ENCODE data around the gene TENT4A.

The TENT4A gene

DNA sequence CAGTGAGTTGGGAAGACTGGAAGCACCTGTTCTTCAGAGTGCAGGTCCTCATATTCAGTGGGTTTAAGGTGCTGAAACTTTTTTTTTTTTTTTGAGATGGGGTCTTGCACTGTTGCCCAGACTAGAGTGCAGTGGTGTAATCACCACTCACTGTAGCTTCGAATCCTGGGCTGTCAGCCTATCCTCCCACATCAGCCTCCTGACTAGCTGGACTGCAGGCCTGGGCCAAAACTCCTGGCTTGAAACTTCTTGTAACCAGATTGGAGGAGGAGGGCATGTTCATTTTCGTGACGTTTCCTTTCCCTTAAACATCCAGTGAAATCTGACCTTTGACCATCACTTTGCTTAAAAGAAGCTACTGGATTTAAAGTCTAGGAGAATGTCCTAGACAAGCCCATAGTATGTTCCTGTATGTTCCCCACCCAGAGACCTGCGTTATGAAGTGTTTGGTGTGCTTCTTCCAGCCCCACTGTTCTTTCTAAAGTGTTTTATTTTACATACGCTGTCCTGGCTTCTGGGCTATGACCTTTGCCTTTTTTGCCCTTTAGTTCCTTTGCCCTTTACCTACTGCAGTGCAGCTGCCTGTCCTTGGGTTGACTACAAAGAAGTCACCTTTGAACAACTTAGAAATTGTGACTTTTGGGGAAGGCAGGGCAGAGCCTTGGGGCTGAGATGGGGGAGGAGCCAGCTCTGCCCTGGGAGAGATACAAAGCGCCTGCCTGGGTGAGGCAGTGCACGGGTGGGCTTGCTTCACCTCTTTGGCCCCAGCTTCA, 18.4 kb downstream of the TENT4A start:
- DNase-seq (ENCODE audit: low read depth in 2 of 2): no peak

DNA sequence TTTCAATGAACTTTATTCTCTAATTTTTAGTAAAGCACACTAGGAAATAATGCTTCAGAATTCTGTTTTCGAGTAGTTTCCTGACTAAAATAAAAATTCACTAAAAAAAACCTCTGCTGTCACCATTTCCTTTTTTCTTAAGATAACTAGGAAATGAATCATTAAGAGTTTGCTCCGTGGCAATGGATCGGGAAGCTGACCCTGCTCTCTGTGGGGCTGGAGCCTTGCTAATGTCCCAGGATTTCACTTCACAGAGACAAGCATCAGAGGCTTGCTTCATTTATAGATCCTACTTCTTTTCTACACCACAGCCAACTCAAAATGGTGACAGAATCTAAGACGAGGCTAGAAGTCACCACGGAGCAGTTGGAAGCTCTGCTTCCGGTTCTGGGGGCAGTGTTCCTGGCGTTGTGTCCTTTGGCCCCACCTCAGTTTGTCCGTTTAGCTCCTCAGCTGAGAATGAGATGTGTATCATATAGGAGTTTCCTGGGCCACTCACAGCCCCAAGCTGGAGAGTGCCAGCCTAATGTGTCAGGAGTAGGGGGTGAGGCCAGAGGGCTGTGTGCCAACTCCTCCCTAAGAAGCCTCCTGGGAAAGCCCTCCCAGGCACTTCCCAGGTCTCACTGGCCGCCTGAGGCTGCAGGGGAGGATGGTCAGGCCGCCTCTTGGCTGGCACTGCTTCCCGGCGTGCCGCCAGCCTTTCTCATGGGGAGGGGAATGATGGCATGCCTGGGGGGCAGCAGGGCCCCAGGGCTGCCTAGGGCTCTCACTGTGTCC, 19.6 kb downstream of the TENT4A start:
- DNase-seq (ENCODE audit: low read depth in 2 of 2): no peak

DNA sequence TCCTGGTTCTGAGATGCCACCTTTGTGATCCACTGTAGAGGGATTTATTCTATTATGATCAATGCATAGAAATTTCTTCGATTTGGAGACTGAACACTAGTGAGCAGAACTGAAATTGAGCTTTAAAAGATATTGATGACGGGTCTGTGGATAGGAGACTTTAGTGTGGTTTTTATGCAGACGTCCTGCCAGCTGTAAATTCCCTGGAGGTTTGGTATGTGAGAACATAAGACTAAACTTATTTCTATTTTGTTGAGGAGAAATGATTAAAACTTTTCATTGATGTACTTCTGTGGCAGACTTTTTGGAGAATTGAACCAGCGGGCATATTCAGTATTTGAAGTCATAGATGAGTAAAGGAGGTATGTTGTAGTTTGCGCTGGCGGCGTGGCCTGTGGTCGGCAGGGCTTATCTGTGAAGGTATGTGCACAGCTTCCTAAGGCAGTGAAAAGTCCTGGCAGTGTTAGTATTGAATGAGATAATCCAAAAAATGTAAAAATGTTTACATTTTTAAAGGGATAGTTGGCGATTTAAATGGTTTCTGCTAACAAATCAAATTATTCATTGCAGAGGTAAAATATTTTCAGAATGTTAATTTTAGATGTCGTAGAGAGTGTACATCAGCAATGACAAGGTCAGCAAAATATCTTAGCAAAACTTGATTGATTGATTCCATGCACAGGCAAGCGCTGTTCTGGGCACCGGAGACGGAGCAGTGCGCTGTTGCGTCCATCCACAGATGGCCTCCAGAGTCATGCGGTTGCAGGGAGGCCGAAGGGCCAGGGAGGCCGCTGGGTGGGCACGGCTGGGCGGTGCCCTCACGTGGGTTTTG, 20.4 kb downstream of the TENT4A start:
- no peak for DNase-seq (ENCODE audit: low read depth in 2 of 2)

DNA sequence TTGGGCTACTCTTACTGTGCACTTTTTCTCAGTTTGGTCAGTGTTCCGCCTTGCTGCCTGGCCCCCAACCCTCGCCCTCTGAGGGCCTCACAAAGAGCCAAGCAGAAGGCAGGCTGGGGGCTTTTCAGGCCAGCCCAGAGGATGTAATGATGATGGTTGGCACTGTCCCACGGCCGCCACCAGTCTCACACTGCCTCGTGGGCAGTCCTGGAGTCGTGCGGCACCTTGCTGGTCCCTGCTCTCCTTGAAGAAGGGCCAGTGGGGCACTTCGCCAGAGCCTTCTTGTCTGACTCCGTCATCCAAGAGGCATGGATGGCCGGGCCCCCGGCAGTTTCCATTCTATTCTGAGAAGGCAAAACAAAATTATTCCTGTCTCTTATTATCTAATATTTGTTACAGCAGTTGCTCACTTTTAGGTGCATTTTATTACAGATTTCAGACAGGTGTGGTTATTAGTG, 21.0 kb downstream of the TENT4A start:
- no peak for DNase-seq (ENCODE audit: low read depth in 2 of 2)

DNA sequence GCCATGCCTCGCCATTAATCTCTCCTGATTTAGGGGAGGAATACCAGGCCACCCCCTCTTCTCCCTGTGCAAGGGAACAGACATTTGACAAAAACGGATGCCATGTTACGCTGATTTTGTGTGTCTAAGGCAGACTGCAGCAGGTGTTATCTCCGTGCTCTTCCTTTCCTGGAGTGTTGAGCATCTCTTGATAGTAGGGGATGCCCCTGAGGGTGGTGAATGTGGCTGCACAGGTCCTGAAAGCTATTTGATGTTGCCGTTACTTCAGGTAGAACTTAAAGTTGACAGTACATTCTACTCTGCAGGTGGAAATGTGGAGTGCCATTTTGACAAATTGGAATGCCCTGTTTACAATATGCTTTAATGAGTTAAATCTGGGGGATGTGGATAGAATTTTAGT, 21.5 kb downstream of the TENT4A start:
- DNase-seq (ENCODE audit: low read depth in 2 of 2): no peak

DNA sequence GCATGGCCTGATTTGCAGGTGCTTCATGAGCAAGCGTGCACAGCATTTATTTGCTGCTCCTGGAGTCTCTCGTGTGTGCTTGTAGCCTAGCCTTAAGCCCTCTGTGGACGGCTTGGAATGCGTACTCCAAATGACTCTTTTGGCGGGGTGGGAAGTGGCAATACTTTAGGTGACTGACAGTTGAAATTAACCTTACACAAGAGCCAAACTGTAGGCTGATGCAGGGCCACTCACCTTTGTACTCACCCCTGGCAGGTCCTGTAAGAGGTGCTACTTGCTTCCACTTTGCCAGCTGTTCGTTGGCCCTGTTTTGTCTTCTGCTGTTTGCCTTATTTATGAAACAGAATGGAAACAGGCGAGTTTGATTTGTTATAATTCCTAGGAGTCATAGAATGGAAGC, 22.9 kb downstream of the TENT4A start:
- no peak for DNase-seq (ENCODE audit: low read depth in 2 of 2)

DNA sequence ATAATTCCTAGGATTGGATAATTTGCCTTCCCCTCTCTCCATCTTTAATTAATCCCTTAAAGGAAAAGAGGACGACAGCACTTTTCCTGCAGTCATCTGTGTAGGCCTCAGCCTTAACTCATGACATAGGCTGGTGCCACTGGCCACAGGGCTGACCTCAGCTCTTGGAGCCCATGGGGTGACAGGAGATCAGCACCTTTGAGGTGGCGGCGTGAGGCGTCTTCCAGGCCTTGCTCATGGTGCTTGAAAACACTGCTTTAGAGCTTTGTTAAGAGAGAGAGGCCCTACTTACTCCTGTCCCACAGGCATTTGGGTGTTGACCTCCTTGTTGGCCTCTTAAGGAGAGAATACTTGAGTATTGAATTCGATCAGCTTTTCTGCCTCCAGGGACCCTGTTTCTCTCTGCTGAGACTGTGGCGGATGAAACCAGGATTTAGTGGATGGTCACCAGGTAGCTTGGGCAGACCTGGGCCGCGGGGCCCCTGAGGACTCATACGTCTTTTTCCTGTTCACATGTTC, 23.4 kb downstream of the TENT4A start:
- no peak for DNase-seq (ENCODE audit: low read depth in 2 of 2)

DNA sequence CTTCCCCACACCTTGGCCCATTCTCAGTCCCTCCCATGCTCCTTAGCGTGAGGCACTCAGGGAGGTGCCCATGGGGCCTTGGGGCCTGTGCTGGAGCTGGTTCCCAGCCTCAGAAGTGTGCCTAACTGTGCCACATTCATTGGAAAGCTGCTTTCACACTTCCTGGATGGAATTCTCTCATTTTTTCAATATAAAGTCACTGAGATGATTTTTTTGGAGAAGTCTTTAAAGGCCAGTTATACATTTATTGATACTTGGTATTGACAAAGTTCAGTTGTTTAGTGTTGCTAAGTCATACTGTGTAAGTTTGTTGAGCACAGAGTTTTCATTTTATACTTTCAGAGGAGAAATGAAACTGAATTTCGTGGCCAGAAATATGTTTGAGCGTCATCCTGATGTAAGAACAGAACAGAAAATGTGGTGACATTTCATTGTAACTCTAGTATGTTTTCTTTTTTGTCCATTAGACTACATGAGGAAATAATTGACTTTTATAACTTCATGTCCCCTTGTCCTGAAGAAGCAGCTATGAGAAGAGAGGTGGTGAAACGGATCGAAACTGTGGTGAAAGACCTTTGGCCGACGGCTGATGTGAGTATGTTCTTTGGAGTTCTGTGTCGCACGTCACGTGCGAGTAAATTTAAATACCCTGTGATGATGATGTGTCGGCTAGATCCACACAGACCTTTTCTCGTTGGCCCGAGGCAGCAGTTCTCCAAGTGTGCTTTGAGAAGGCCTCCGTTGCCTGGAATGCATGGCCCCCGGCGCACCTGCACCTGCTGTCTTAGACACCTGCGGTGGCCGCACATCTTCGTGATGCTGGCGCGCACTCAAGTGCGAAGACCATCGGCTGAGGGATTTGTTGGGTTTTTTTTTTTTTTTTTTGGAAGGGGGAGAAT, 24.1 kb downstream of the TENT4A start:
- no peak for DNase-seq (ENCODE audit: low read depth in 2 of 2)

DNA sequence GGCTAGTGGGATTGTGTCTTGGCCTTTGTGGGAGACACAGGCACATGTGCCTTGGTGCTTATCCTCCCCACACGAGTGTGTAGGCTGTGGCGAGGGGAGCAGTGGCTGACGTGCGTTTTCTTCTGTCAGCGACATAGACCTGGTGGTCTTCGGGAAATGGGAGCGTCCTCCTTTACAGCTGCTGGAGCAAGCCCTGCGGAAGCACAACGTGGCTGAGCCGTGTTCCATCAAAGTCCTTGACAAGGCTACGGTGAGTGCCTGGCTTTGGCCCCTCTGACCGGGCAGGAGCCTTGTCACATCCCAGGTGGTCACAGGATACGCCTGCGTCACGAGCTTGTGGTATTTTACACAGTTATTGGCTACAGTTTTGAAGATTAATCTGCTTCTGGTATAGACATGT, 26.4 kb downstream of the TENT4A start:
- no peak for DNase-seq (ENCODE audit: low read depth in 2 of 2)

DNA sequence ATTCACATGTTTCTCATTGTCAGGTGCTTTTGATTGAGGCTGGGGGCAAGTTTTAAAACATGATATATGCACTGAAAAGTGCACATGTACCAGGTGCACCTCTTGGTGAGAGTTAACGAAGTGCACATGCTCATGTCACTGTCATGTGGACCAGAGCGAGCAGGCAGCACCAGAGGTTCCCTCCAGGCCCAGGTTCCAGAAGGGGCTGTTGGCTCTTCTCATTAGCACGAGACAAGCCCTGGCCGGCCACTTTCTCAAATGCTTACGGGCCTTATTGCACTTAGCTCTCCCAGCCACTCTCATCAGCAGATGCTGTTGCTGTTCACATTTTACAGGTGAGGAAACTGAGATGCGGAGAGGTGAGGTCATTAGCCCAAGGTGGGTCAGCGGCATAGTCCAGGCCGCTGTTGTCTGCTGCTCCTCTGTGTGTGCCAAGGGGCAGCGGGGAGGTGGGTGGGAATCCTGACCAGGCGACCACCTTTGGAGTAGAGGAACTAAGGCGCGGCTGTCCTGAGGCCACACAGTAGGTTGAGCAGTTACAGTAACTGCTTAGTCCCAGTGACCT, 27.4 kb downstream of the TENT4A start:
- no peak for DNase-seq (ENCODE audit: low read depth in 2 of 2)

DNA sequence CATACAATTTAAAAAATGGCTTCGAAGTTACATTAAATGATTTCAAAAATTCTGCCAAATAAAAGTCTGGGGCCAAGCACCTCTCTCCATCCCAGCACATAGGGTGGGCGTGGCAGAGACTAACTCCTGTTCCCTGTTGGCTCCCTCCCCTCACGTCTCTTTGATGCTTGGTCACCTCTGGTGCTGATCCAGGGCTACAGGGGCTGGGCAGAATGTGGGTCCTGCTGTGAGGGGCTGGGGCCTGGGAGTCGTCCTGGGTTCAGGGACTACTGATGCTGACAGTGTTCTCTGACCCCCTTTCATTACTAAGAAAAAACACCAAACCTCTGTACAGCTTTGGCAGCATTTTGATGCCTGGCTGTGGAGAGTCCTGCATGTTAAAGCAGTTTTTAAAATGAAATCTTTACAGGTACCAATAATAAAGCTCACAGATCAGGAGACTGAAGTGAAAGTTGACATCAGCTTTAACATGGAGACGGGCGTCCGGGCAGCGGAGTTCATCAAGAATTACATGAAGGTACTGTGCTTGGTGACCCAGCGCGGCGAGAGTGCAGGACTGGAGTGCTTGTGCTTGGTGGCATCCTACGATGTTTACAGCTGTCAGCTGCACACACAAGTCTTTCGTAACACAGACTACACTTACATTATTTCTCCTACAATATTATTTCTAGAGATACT, 29.0 kb downstream of the TENT4A start:
- DNase-seq (ENCODE audit: low read depth in 2 of 2): no peak

DNA sequence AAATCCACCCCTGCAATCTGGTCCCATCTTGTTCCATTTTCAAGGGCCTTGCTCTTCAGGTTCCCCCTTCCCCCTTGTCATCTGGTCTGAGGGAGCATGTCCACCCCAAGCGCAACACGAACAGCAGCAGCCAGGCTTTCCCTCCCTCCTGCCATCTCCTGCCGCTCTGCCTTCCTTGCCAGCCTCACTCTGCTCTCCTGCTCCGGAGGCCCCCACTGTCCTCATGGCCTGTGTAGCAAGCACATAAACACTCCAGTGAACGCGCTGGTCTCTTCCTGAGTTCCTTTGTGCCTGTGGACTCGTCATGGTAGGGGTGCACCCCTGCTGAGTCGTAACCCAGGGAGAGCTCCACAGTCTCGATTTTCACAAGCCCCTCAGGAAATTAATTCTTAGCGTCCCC, 29.9 kb downstream of the TENT4A start:
- DNase-seq (ENCODE audit: low read depth in 2 of 2): no peak

DNA sequence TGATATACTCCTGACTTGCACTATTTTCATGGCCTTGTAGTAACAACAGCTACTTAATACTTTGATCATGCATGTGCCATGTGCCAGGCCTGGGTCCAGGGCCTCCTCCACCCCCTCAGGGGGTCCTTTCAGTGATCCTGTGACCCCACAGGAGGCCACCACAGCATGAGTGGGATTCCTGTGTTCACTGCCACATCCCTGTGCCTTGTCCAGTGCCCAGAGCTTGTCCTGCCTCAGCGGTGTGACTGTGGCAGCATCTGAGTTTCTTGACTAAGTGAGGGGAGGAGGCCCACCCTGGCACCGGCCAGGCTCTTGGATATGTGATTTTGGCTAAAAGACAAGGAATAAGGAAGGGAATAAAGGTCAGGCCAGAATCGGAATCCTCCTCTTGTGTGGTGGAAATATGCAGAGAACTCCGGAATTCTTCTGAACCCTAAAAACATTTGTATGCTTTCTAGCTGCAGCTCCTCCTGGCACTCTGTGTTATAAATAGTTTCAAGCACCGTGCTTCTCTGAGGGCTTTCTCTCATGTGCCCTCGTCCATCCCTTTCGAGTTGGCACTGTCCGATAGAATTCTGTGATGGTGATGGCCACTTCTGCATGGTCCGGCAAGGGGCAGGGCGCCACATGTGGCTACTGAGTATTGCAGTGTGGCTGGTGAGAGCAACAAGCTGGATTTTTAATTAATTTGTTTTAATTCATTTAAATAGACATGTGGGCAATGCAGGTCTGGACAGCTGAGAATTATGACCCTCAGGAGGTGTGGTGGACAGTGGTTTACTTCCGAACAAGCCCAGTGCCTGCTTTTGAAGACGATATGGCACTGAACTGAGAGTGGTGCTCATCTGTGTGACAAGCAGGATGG, 31.8 kb downstream of the TENT4A start:
- no peak for DNase-seq (ENCODE audit: low read depth in 2 of 2)

DNA sequence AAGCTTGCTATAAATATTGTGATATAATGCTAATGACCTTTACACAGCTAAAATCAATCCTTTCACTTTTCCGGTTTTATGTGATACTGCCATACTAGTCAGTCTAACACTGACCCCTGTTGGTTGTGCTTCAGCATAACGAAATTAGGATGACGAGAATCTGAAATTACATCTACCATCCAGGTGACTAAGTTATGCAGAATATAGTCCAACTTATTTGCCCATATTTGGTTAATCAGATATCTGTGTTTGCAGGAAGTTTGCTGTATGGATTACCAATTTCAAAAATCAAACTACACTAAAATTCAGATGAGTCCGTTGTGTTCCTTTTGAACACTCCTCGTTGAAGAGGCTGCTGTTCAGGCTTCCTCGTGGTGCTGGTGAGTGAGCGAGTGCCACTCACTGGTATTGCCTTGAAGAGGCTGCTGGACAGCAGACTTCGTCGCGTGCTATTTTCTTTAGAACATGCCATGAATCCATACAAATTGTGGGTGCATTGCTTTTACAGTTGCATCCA, 32.5 kb downstream of the TENT4A start:
- DNase-seq (ENCODE audit: low read depth in 2 of 2): no peak

DNA sequence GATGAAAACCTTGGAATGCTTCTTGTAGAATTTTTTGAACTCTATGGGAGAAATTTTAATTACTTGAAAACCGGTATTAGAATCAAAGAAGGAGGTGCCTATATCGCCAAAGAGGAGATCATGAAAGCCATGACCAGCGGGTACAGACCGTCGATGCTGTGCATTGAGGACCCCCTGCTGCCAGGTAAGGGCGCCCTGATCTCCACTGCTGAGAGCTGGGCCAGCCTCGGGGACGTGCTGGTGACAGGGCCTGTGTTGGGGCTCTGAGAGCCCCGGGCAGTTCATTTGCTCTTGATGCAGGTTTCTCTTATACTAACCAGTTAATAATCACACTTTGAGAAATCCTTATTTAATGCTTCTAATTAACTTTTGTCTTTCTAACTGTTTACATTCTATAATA, 33.0 kb downstream of the TENT4A start:
- DNase-seq (ENCODE audit: low read depth in 2 of 2): no peak

DNA sequence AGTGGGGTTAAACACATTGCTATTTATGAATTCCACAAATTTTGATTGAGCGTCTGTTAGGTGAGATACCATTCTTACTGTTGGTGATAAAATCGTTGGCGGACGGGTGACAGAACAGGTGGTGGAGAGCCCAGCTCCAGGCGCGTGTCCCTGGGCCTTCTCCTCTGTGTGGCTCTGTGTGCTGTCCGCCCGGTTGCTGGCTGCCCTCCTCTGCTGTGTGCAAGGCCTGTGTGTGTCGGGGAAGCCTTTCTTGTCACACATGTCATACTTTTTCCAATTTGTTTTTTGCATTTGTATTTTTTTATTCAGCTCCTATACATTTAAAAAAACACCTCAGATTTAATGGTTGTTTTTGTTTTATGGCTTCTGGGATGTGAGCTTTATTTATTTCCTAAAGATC, 33.9 kb downstream of the TENT4A start:
- DNase-seq (ENCODE audit: low read depth in 2 of 2): no peak

DNA sequence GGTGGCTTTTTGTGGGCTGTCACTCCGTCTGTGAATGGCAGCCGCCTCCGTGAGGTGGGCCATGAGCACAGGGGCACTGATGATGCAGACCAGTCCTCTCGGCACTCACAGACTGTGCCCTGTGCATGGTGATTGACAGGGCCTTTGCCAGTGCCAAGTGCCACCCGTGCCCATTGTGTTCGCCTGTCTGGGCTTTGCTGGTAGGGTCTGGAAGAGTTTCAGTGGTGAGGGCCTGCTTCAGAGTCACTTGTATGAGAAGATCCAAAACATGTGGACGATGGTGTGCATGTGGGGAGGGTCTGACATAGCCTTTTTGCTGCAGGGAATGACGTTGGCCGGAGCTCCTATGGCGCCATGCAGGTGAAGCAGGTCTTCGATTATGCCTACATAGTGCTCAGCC, 34.9 kb downstream of the TENT4A start:
- DNase-seq (ENCODE audit: low read depth in 2 of 2): no peak

DNA sequence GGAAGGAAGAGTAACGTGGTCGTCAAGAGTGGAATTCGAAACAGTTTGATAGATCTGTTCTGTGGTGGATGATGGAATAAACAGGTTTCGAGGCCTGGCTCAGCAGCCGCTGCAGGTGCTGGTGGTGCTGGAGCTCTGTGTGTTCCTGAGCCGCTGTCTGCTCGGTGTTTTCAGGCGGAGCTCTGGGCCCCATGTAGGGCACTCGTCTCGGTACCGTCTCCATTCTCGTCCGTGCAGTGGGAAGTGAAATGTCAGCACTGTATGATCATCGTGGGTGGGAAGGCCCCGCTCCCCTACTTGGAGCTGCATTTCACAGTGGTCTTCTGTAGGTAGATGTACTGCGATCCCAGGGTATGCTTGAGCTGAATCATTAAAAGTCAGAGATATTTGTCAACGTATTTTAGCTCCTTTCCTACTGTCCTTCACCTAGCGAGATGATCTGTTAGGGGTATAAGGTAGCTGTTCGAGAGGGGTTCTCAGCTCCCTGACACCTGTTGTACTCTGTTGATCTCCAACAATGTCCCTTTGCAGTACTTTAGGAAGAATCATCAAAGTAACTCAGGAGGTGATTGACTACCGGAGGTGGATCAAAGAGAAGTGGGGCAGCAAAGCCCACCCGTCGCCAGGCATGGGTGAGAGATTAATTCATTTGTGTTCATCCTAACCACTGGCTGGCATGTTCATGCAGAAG, 35.9 kb downstream of the TENT4A start:
- no peak for DNase-seq (ENCODE audit: low read depth in 2 of 2)

All from stimulated activated CD8-positive, alpha-beta memory T cell treated with anti-CD3 and anti-CD28 coated beads, Interleukin-15, amount 100 ng/mL, for 48 hours (primary cell).